NCI-H1694 (cell line): ENCODE measurements around the gene TMEM185A.
"Not testable (repeated sequence)": the region's sequence is repeated elsewhere in the genome, so short reads cannot be mapped to it uniquely, and the experiment has no call there.

Experiments used
- DNase-seq: peaks from one replicate; lab custom pipeline; 2025; lab: John Stamatoyannopoulos, UW

TMEM185A gene

DNA sequence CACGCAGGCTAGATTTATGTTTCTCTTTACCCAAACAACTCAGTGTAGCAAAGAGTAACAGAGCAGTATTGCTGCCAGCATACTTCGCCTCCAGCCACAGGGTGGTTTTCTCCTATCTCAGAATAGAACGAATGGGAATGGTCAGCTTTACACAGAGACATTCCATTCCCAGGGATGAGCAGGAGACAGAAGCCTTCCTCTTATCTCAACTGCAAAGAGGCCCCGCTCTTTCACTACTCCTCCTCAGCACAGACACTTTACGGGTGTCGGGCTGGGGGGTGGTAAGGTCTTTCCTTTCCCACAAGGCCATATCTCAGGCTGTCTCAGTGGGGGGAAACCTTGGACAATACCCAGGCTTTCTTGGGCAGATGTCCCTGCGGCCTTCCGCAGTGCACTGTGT is 4.8 kb downstream of the TMEM185A start:
- not testable (repeated sequence) for DNase-seq

DNA sequence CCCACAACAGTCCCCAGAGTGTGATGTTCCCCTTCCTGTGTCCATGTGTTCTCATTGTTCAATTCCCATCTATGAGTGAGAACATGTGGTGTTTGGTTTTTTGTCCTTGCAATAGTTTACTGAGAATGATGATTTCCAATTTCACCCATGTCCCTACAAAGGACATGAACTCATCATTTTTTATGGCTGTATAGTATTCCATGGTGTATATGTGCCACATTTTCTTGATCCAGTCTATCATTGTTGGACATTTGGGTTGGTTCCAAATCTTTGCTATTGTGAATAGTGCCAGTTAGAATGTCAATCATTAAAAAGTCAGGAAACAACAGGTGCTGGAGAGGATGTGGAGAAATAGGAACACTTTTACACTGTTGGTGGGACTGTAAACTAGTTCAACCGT is 11.9 kb downstream of the TMEM185A start:
- not testable (repeated sequence) for DNase-seq

DNA sequence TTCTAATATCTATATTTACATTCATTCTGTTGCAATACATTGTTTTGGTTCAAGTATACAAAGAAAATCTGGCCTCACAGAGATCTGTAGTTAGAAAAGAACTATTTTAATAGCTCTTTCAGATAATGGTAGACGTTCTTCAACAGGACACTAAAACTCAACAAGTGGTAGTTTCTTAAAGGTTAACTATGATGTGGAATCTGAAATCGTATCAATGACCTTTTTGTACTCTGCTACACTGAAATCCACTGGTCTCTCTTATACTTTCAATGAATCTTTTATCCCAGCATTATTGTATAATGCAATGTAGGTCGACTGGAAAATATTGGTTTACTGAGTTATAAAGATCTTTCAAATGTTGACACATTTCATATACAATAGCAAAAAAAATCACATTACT is 12.7 kb downstream of the TMEM185A start:
- no peak for DNase-seq

DNA sequence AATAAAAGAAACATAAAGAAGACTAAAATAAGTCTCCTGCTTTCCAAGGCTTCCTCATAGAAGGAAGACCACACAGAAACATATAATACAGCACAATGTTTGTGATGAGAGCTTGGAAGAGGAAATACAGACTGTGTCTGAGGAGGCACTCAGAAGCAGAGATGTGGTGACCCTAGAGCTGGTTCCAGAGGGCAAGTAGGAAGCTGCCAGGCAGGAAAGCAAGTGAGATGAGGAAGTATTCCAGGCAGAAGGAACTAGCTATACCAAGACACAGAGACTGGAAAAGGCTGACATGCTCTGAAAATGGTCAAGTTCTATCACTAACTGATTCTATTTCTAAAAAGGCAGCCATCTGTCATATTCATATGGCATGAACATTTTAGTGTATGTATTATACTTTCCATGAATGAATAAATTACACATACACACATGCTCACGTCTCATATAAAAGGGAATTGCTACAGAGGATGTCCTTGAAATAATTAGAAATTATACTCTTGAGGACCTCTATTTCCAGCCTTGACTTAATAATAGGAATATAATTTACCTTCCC is 19.9 kb downstream of the TMEM185A start:
- DNase-seq = no peak

DNA sequence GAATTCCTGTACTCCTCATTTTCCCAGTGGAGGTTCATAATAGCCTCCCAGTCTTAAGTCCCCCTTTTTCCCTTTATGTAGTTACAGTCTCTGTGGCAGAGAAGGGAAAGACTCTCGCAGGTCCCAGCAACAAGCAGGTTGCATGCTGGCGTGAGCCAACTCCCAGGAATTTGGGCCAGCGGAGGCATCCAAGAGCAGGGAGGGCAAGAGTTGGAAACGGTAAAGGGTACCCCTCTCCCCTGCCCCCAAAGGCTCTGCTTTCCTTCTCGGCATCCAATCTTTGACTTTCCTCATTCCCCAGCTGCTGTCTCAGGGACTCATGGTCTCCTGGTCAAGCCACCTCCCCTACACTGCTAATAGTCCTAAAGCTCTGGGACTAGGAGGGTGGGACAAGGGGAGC is 21.1 kb downstream of the TMEM185A start:
- no peak for DNase-seq

DNA sequence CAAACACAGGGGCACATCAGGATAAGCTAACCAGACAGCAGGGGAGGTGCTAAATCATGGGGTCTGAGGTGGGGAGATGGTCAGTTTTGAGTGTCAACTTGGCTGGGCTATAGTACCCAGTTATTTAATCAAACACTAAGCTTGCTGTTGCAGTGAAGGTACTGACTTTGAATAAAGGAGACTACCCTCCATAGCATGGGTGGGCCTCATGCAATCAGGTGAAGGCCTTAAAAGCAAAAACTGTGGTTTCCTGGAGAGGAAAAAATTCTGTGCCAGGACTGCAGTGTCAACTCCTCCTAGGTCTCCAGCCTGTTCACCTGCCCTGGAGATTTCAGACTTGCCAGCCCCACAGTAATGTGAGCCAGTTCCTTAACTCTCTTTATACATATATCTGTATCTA is 23.9 kb downstream of the TMEM185A start:
- DNase-seq = no peak

DNA sequence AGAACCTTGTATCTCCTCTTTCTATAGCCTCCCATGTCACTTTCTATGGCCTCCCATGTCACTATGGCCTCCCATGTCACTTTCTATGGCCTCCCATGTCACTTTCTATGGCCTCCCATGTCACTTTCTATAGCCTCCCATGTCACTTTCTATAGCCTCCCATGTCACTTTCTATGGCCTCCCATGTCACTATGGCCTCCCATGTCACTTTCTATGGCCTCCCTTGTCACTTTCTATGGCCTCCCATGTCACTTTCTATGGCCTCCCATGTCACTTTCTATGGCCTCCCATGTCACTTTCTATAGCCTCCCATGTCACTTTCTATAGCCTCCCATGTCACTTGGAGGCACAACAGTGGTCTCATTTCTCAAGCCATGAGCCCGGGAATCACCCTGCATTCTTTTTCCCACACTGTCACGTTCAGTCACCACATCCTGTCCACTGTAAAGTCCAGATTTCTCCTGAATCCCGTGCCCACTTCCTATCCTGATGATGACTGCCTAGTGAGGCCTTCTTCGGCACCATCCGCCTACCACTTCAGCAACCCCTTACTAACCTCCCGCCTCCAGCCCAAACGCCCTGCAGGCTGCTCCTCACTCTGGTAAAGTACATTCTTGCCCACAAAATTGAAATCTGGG is 26.2 kb downstream of the TMEM185A start:
- not testable (repeated sequence) for DNase-seq

DNA sequence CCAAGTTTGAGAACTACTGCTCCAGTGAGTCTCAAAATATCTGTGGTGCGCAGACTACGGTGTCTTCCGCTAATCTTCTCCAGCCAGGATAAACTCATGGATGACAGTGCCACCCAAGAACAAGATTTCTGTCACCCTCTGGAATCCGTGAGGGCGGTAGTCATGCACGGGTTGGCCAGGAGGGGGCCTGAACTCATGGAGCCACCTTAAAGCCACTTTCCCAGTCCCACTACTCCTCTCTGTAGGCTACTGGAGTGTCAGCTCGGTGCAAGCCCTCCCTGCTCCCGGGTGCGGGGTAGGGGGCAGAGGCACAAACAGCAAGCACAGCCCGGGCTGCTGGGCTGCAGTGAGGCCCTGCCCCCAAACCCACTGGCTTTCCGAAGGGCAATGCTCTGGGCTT is 33.0 kb downstream of the TMEM185A start:
- DNase-seq = not testable (repeated sequence)

DNA sequence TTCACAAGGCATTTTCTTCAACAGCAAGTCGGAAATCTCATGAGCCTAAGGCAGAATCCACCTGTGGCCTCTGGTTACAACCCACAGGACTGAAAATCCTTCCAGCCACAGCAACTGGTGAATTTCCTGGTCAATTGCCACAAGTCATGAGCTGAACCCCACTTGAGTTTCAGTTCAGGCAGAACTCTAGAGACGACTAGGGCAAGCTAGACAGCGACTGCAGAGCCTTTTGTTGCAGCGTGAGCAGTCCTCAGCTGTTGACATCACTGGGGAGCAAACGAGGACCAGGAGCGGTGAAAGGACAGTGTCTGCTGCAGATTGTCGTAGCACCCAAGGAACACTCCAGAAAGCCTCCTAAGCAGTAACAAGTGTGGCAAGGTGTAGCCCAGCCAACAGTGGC is 35.6 kb downstream of the TMEM185A start:
- not testable (repeated sequence) for DNase-seq

DNA sequence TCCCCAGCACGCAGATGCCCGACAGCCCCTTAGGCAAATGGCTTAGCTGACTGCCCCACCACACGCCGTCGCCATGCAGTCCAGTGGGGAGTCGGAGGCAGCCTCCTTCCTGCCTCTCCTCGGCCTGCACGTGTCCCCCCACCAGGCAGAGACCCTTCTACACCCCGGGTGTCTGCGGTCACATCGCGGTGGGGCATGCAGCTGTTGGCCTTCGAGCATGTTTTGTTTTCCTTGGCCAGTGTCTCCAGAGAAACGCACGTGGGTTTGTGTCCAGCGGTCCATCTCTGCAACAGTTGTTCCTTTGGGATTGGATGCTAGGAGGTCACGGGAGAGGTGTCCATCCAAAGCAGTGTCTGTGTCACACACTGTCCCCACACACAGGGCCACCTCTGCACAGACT is 36.4 kb downstream of the TMEM185A start, which contains the start of gene HSFX2:
HSFX2 (minus strand) TSS at position 101 of the 400 bp plus-strand sequence. CDS start 614 bp downstream, outside the sequence.
- not testable (repeated sequence) for DNase-seq

DNA sequence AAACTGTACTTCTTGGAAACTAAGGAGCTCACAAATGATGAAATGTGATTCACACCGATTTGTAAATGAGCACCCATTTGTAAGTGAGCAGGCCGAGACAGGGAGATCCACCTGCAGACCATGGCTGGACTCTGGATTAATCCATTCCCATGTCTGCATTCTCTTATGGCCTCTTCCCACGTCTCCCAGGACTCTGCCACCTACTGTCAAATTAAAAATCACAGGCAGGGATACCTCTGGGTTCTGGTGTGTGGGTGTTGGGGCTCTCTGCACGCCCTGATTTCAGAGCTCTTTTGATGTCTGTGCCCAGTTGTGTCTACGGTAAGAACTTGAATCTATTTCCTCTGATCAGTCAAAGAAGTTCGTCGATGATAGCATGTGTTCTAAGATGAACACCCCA is 40.6 kb downstream of the TMEM185A start:
- DNase-seq = not testable (repeated sequence)

DNA sequence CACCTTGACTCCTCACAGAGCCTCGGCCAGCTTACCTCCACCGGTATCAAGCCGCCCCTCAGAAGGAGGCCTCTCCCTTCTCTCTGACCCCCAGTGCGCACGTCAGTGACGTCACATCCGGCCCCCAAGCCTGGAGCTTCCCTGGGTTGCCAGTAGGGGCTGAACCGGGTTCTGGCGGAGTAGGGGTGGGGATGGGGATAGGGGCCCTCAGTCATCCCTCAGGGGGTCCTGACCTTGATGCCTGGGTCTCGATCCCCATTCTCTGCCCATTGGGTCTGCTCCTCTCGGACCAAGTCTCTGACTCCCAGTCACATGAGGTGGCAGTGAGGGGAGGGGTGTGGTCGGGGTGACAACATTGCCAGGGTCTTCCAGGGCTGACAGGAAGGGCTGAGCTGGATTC is 44.2 kb downstream of the TMEM185A start, which contains the start of gene MAGEA9B:
MAGEA9B (minus strand) TSS at position 101 of the 400 bp plus-strand sequence. CDS start 4,280 bp downstream, outside the sequence.
- DNase-seq = not testable (repeated sequence)

DNA sequence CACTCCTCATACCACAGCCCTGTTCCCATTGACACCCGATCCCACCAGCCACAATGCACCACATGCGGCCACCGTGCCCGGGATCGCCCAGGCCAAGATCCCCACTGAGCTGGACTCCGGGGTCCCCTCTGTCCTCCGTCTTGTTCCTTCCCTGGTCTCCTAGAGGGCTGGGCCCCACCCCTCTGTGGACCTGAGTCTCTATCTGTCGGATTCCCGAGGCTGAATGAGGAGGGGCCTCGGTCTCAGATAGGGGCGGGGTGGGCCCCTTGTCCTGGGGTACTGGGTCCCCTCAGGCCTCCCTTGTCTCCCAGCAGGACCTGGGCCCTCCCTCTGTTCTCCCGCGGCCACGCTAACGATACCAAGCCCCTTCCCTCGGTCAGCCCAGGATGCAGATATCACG is 46.0 kb downstream of the TMEM185A start:
- not testable (repeated sequence) for DNase-seq

DNA sequence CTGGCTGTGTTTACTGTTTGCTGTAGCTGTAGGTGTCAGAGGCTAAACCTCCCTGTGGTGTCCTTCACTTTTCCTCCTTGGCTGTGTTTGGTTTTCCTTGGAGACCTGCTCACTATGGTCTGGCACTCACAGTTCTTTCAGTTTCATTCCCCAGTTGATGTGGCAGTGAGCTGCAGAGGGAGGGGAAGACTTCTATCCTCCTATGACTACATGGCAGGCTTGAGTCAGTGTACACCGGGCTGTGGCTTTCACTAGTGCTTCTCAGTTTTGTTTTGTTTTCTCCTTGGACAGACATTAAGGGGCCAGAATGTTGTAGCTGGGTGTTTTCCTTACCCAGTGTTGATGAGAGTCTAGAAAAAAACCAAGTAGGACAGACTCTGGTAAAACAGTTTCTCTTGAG is 58.1 kb downstream of the TMEM185A start:
- not testable (repeated sequence) for DNase-seq

DNA sequence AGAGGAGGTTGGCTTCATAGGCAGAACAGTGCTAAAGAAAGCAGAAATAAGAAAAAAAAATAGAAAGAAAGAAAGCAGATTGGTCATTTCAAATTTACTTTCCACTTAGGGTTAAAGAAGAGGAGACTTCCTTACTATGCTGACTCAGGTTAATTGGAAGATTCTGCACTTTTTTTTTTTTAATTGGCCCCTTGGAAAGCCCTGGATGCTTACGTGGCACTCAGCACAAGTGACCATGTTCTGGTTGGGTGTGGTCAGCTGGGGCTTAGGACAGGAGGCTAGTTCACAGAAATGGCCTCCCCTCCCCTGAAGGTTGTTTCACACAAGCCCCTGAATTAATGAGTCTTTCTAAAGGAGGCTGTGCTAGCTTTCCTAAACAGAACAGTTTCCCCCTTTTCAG is 58.8 kb downstream of the TMEM185A start:
- DNase-seq = no peak

DNA sequence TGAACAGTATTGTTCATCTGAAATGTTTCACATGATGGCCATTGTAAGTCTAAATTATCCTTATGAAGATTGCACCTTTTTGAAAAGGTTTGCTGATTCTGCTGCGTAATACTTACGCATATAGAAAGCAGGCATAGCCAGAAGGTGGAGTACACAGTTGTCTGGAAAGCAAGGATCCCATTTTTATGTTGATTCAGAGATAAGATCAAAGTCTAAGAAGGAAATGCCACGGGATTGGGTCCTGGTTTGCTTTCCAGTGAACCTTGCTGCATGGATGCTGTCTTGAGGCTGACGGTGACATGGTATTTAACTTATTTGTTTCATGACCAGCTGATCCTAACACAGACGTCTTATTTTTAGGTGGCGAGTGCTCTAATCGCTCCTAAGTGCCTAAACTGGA is 59.8 kb downstream of the TMEM185A start:
- DNase-seq = no peak

DNA sequence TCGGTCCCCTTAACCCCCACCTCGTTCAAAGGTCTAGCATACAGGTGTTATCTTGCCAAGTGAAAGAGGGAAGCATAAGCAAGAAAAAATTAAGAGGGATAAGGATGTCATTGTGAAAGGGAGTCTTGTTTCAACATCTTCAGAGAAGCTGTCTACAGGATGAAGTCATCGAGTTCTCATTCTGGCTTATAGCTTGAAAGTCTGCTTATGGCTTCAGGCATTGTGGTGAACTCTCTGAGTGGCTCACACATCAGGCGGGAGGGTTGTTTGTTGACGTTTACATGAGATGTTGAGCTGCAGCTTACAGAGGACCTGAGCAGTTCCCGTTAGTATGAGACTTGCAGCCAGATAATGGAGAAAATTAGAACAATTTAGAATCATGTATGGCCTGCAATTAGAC is 60.9 kb downstream of the TMEM185A start:
- DNase-seq = no peak

DNA sequence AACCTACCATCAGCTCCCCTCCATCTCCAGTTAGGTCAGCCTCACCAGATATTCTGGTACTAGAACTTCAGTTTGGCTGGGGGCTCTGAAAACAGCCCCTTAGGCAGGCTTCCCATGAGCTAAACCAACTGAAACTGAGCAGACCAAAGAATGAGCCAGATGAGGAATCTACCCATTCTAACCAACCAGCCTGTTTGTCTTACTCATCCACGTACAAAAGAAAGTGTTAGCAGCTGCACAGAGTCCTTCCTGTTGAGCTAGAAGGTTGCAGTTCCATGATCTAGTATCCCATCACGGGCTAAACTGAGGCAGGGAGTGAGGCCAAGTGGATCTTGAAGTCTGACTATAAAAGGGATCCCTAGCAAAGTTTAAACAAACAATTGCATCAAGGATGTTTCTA is 61.8 kb downstream of the TMEM185A start:
- DNase-seq = no peak

DNA sequence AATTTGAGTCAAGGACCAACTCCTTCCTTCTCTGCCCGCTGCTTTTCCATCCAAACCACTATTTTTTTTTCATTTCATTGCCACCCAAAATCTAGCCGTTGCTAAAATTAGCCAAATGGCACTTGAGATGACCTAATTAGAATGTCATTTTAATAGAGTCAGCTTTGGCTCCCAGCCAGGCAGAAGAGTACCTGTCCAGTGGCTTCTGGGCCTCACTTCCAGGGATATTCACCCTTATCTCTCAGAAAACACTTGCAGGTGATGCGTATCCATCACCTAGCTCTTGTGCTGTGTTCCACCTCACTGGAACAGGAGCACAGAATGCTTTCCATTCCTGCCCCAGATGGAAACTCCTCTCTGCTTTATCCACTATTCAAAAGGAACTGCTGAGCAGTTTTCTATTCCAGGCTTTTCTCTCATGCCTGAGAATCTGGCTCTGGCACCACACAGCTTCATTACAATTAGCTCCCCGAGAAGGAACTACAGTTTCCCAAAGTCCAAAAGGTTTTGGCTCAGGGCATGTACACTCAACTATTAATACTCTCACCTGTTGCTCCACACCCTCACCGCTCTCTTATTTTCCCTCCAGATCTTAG is 62.8 kb downstream of the TMEM185A start:
- no peak for DNase-seq

DNA sequence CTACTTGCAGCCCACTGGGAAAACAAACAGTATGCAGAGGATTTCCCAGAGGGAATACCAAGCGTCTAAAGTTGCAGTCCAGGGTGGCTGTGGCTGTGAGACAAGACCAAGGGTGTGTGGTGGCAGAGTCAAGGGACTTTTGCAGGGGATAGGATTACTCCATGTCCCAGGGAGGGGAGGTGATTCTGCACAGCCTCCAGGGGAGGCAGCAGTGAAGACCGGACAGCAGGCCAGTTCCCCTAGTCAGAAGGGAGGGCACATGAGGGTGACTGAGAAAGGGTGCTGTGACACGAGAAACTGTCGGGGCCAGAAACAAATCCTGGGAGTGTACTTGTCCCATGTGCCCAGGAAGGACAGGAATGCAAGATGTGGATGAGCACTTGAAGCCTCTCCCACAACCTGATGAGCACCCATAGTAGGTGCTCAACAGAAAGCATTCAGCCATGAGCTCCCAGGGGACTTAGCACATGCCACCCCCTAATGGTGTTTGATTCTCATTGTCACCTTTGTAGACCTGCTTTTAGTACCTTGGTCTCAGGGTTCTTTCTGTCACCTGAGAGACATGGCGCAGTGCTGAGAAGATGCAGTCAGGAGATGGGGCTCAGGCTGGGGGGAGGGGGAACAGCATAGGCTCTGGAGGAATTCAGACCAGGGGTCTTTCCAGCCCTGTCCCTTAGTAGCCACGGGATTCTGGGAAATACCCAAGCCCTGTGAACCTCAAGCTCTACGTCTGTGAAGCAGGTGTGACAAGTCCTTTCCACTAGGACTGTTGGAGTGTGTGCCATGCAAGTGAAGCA is 63.8 kb downstream of the TMEM185A start:
- no peak for DNase-seq

DNA sequence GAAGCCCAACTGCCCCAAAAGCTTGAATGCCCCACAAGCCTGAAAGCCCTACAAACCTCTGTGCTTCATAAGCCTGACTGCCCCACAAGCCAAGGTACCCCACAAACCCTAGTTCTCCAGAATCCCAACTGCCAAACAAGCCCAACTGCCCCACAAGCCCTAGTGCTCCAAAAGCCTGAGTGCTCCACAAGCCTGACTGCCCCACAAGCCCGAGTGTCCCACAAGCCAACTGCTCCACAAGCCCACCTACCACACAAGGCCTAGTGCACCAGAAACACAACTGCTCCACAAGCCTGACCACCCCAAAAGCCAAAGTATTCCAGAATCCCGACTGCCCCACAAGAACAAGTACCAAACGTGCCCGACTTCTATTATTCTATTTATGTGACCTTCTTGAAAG is 68.2 kb downstream of the TMEM185A start:
- no peak for DNase-seq

DNA sequence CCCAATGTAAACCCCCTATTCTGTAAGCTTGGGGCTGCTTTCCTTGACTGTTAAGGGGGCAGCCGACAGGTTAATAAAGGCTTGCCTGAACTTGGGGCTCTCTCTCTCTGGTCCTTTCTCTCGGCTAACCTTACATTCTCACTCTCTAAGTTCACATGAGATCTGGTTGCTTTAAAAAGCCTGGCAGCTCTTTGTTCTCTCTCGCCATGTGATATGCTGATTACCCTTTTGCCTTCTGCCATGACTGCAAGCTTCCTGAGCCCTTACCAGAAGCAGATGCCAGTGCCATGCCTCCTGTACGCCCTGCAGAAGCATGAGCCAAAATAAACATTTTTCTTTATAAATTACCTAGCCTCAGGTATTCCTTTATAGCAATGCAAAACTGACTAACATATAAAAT is 76.3 kb downstream of the TMEM185A start:
- not testable (repeated sequence) for DNase-seq

DNA sequence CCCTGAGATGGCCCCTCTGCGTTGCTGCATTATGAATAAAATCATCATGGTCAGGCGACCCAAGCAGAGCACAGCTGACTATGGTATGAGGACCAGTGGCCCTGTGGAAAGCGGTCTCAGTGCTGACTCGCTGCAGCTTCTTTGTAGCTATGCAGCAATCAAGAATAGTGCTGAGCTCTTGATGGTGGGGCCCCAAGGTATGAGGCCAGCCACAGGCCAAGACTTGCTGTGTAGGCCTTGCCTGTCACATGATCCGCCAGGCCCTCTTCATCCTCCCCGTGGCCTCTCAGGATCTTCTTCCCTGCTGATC is 79.7 kb downstream of the TMEM185A start:
- DNase-seq = not testable (repeated sequence)
